NCI-H2081 (cell line): Measurements from ENCODE around the gene ULK1.

Source experiments
- DNase-seq, 2 experiments: peaks; one replicate each; lab custom pipeline; 2025; lab: John Stamatoyannopoulos, UW

The ULK1 gene

GRCh38 chr12:131920157-131920508, 25.7 kb downstream of the ULK1 start:
- no peak for DNase-seq

GRCh38 chr12:131920902-131921840, 26.7 kb downstream of the ULK1 start:
- no peak for DNase-seq

- DNase-seq: no peak
Measured at GRCh38 chr12:131921866-131922769, 27.7 kb downstream of the ULK1 start.

GRCh38 chr12:131922772-131923171, 28.4 kb downstream of the ULK1 start:
- DNase-seq: no peak

- no peak for DNase-seq
Measured at GRCh38 chr12:131923260-131923659, 28.8 kb downstream of the ULK1 start.

GRCh38 chr12:131927110-131928079, 33.0 kb downstream of the ULK1 start:
- DNase-seq: no peak

- DNase-seq: peak in 1 of 2 experiments; percentile 18
Measured at GRCh38 chr12:131928080-131928710, 33.8 kb downstream of the ULK1 start.

GRCh38 chr12:131928711-131929580, 34.5 kb downstream of the ULK1 start, which contains the start of gene PUS1:
Gene PUS1, plus strand, starts transcription at chr12:131929276. Its CDS starts 447 bp downstream, at chr12:131929723.
- DNase-seq: peak; percentile 95

- DNase-seq: peak in 1 of 2 experiments; percentile 32
Measured at GRCh38 chr12:131929581-131930456, 35.4 kb downstream of the ULK1 start.

GRCh38 chr12:131930510-131930909, 36.1 kb downstream of the ULK1 start:
- DNase-seq: no peak

- DNase-seq: no peak
Measured at GRCh38 chr12:131933387-131933786, 39.0 kb downstream of the ULK1 start.

- no peak for DNase-seq
Measured at GRCh38 chr12:131934535-131934934, 40.1 kb downstream of the ULK1 start.

GRCh38 chr12:131938082-131938481, 43.7 kb downstream of the ULK1 start:
- DNase-seq: no peak

- DNase-seq: no peak
Measured at GRCh38 chr12:131939007-131939406, 44.6 kb downstream of the ULK1 start.

- DNase-seq: no peak
Measured at GRCh38 chr12:131940141-131940547, 45.7 kb downstream of the ULK1 start.

GRCh38 chr12:131941116-131941986, 46.9 kb downstream of the ULK1 start:
- no peak for DNase-seq

- DNase-seq: no peak
Measured at GRCh38 chr12:131941987-131942341, 47.5 kb downstream of the ULK1 start.

- DNase-seq: no peak
Measured at GRCh38 chr12:131942671-131943070, 48.2 kb downstream of the ULK1 start.
